Cardiac muscle cell (in vitro differentiated cells and primary cell): ENCODE results near the gene FGD6. TPM values are rescaled to one million over a fixed set of nuclear protein-coding genes. Genes with fewer than 3 reads are reported as not detected.

Source experiments
- DNase-seq, 2 donors: peaks; one replicate each; pipeline versions ENCODE4 v3.0.0 to v3.0.0-alpha.2; 2010 to 2017; ENCODE audit warnings: low read depth in 1 of 2, low spot score in 1 of 2
- H3K27ac ChIP-seq: fragments of 200-600 bp; sonication (generic); 2 replicates; pipeline ENCODE4 v1.5.1; 2016
- H3K27me3 ChIP-seq: fragments of 200-600 bp; sonication (generic); 2 replicates; pipeline ENCODE4 v1.6.0; 2016; ENCODE audit warnings: control low read depth
- H3K36me3 ChIP-seq: fragments of 200-600 bp; sonication (generic); 2 replicates; pipeline ENCODE4 v1.5.1; 2016; ENCODE audit warnings: control low read depth
- H3K4me1 ChIP-seq: fragments of 200-600 bp; sonication (generic); 2 replicates; pipeline ENCODE4 v1.8.1; 2017; ENCODE audit warnings: low read depth, mild to moderate bottlenecking, mixed run types
- H3K4me3 ChIP-seq: fragments of 200-600 bp; sonication (generic); 2 replicates; pipeline ENCODE4 v1.5.1; 2016; ENCODE audit warnings: mild to moderate bottlenecking
- H3K9me3 ChIP-seq: fragments of 200-600 bp; sonication (generic); 2 replicates; pipeline ENCODE4 v1.5.1; 2017; ENCODE audit warnings: low read depth, mild to moderate bottlenecking, control low read depth
- CTCF ChIP-seq: IDR thresholded peaks from 2 replicates; pipeline ENCODE4 v1.5.1; 2012; ENCODE audit warnings: low read depth, mild to moderate bottlenecking, low read length
- polyA plus RNA-seq: library from polyadenylated mRNA; unstranded; fragments of >200 nt; fragmentation: Nextera tagmentation; extraction: Ambion mirVana; gene quantifications from 2 replicates; pipeline ENCODE4 v1.2.1, GENCODE V29; 2016
- total RNA-seq: library from RNA; depleted of rRNA; stranded (reverse); fragments of >200 nt; gene quantifications from 2 replicates; pipeline ENCODE4 v1.2.3, GENCODE V29; 2016

FGD6 gene
- total and polyA plus RNA-seq, 2 experiments from 2014 or later, result 10.7 to 19.4 TPM

GRCh38 chr12:95072900-95073697 is 144.2 kb downstream of the FGD6 start, which contains the start of gene NR2C1:
Gene NR2C1, minus strand, starts transcription at chr12:95073618. Its CDS starts 6,234 bp downstream, at chr12:95067384.
- DNase-seq, result peak; percentile 95 to 96
- no peaks in the 10 kb centered on the region for H3K4me1 ChIP-seq
- no peaks in the 10 kb centered on the region for H3K27me3 ChIP-seq
- H3K27ac ChIP-seq, result peak within 1 kb of the TSS; percentile 85
- no peaks in the 10 kb centered on the region for H3K9me3 ChIP-seq
- no peaks in the 10 kb centered on the region for H3K36me3 ChIP-seq
- H3K4me3 ChIP-seq, result peak within 1 kb of the TSS; percentile 77
- TF ChIP-seq CTCF, result no peak

DNA sequence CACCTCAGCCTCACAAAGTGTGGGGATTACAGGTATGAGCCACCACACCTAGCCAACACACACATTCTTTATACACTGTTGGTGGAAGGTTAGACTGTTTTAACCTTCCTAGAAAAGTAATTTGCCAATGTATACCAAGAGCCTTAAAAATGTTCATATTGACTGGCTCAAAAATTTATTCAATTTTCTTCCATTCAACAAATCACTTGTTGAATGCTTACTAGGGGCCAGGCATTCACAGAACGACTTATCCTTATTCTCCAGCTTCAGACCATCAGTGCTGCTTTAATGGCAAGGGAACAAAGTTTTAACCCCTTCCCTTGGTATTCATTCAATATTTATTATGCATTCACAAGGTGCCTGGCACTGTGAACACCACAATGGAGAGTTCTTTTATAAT is 146.9 kb downstream of the FGD6 start:
- H3K36me3 ChIP-seq, result peaks cover 19% of the 10 kb centered on the region
- no peak overlapping the region for H3K27ac ChIP-seq
- DNase-seq, result no peak
- H3K4me1 ChIP-seq, result no peaks in the 10 kb centered on the region
- H3K4me3 ChIP-seq, result no peak overlapping the region
- no peaks in the 10 kb centered on the region for H3K27me3 ChIP-seq
- TF ChIP-seq CTCF, result no peak
- no peaks in the 10 kb centered on the region for H3K9me3 ChIP-seq

DNA sequence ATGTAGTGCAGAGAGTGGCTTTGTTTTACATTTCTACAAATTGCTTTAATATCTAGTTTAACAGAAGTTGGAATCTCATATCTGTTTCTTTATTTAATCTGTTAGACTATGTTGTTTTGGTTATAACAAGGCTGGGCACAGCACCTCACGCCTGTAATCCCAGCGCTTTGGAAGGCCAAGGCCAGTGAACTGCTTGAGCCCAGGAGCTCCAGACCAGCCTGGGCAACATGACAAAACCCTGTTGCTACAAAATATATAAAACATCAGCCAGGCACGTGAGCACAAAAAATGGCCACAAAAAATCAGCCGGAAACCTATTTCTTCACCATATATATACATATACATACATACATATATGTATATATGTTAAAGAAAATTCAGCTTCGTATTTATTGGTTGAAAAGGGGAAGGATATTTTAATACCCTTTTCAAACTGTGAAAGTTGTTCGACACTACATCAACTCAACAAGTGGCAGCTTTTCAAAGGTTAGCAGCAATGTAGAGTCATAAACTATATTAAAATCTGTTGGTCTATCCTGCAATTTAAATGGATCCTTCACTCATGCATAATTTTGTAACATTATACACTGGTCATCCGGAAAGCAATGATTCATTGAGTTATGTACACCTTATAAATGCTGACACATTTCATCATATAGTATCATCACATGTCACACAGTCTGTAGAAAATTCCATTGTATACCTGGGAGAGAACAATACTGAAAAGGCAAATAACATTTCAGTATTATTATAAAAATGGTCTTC is 151.0 kb downstream of the FGD6 start:
- no peaks in the 10 kb centered on the region for H3K4me1 ChIP-seq
- no peak overlapping the region for H3K4me3 ChIP-seq
- H3K27me3 ChIP-seq, result no peaks in the 10 kb centered on the region
- peaks cover 50% of the 10 kb centered on the region for H3K36me3 ChIP-seq
- DNase-seq, result no peak
- TF ChIP-seq CTCF, result no peak
- no peak overlapping the region for H3K27ac ChIP-seq
- no peaks in the 10 kb centered on the region for H3K9me3 ChIP-seq

DNA sequence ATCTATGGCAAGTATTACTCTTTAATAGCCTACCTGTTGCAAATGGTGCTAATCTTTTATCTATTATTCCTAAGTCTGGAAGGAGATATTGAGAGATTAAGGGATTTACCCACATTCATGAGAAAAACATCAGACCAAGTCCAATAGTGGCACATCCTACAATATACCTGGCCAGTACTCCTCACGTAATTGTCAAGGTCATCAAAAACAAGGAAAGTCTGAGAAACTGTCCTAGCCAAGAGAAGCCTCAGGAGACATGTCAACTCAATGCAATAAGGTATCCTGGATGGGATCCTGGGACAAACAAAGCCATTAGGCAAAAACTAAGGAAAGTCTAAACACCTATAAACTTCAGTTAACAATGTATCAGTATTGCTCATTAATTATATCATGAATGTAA is 156.3 kb downstream of the FGD6 start:
- Histone ChIP-seq H3K9me3 (no peaks in the 10 kb centered on the region), H3K4me1 (no peaks in the 10 kb centered on the region), H3K27ac (no peak overlapping the region), H3K36me3 (peaks cover 67% of the 10 kb centered on the region), H3K4me3 (no peak overlapping the region), H3K27me3 (no peaks in the 10 kb centered on the region)
- TF ChIP-seq CTCF, result no peak
- no peak for DNase-seq

DNA sequence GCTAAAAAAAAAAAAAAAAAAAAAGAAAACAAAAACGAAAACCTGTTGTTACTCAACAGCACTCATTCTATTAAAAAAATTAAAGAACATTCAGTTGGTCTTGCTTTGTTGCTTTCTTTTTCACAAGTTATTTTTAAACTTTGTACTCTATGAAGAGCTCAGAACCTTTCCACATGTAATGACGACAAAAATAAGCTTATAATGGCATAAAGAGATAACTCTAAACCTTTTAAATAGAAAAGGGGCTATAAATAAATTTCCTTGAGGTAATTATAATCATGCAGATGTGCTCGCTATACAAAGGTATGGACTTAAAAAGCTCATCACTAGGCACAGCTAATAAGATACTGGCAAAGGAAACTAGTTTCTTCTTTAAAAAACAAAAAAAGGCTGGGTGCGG is 157.3 kb downstream of the FGD6 start:
- no peak for TF ChIP-seq CTCF
- Histone ChIP-seq H3K4me3 (no peak overlapping the region), H3K9me3 (no peaks in the 10 kb centered on the region), H3K36me3 (peaks cover 62% of the 10 kb centered on the region), H3K27me3 (no peaks in the 10 kb centered on the region), H3K4me1 (no peaks in the 10 kb centered on the region), H3K27ac (no peak overlapping the region)
- no peak for DNase-seq
